HepG2 (cell line): ENCODE results near the gene CSMD2. TPM values are rescaled to one million over a fixed set of nuclear protein-coding genes. Genes with fewer than 3 reads are reported as not detected.

Source experiments
- ATAC-seq: fragments of 200-7000 bp; cut with Tn5 transposase; 3 replicates; pipeline ENCODE4 v1.9.1; 2020; ENCODE audit warnings: mild to moderate bottlenecking, moderate library complexity
- BruUV-seq: library from RNA; stranded (reverse); fragments of 400-500 nt; replicated peaks from 2 replicates; lab custom pipeline; 2021; lab: Mats Ljungman, UMichigan
- CTCF ChIA-PET: fragments of 300-600 bp; formaldehyde crosslinking; extraction: SDS; loops from one replicate; lab custom pipeline; 2021; ENCODE audit warnings: low total read pairs, inconsistent platforms, low intra/inter-chr PET ratio; lab: Yijun Ruan, JAX
- POLR2A ChIA-PET: fragments of 350-600 bp; sonication (Branson Sonifier 250); formaldehyde crosslinking; loops from one replicate; lab custom pipeline; 2020; ENCODE audit warnings: antibody characterized with exemption, inconsistent platforms; lab: Yijun Ruan, JAX
- DNase-seq: peaks from one replicate; pipeline ENCODE4 v3.0.0-alpha.2; 2015; ENCODE audit warnings: low spot score
- FAIRE-seq: peaks from 3 replicates; lab custom pipeline; 2011; peaks lifted over from hg19 to GRCh38; lab: Jason Lieb, UNC
- H2AFZ ChIP-seq: one replicate; pipeline ENCODE4 v1.6.1; 2011; ENCODE audit warnings: low read length, inconsistent platforms
- H3K27ac ChIP-seq: fragments of 300-600 bp; 3 replicates; pipeline ENCODE4 v1.8.0; 2011; ENCODE audit warnings: mixed run types, mild to moderate bottlenecking, mixed read lengths, low read length, inconsistent platforms; ENCODE audit not compliant: insufficient read depth; ENCODE audit errors: extremely low read length
- H3K27me3 ChIP-seq, 2 experiments: fragments of 200-600 bp in 1 of 2; 2 replicates in 1 of 2; 3 replicates in 1 of 2; pipeline versions ENCODE4 v1.6.0 to v1.8.0; 2011; ENCODE audit warnings: low read length in 2 of 2, mild to moderate bottlenecking in 2 of 2, moderate library complexity in 2 of 2, inconsistent platforms in 1 of 2; ENCODE audit not compliant: insufficient read depth in 2 of 2, control insufficient read depth in 1 of 2
- H3K36me3 ChIP-seq, 2 experiments: fragments of 200-600 bp in 1 of 2; replicated peaks in 1 of 2; 2 replicates in 1 of 2; 3 replicates in 1 of 2; pipeline versions ENCODE4 v1.5.1 to v1.8.0; 2011; ENCODE audit warnings: low read length in 2 of 2, inconsistent platforms in 1 of 2; ENCODE audit not compliant: insufficient read depth in 2 of 2, control insufficient read depth in 1 of 2
- H3K4me1 ChIP-seq: 2 replicates; pipeline ENCODE4 v1.5.1; 2012; ENCODE audit warnings: low read length, inconsistent platforms; ENCODE audit not compliant: insufficient read depth
- H3K4me2 ChIP-seq: 2 replicates; pipeline ENCODE4 v1.6.0; 2011; ENCODE audit warnings: low read depth, low read length, inconsistent platforms
- H3K4me3 ChIP-seq, 3 experiments: fragments of 200-600 bp in 1 of 3; sonication (generic), shearing (Covaris generic) in 1 of 3; replicated peaks in 1 of 3; 2 replicates each; pipeline ENCODE4 v1.5.1; 2011 to 2016; ENCODE audit warnings: low read length in 3 of 3, inconsistent platforms in 2 of 3, low read depth in 2 of 3, mild to moderate bottlenecking in 2 of 3, control low read depth in 1 of 3, mixed read lengths in 1 of 3; ENCODE audit not compliant: insufficient read depth in 1 of 3
- H3K79me2 ChIP-seq: one replicate; pipeline ENCODE4 v1.6.1; 2011; ENCODE audit warnings: low read length, inconsistent platforms; ENCODE audit not compliant: insufficient read depth
- H3K9ac ChIP-seq: 2 replicates; pipeline ENCODE4 v1.6.0; 2011; ENCODE audit warnings: mild to moderate bottlenecking, low read depth, low read length, inconsistent platforms; ENCODE audit not compliant: insufficient read depth
- H3K9me3 ChIP-seq: 2 replicates; pipeline ENCODE4 v1.5.1; 2012; ENCODE audit warnings: mild to moderate bottlenecking, low read length
- H4K20me1 ChIP-seq: 2 replicates; pipeline ENCODE4 v1.6.0; 2011; ENCODE audit warnings: inconsistent platforms, mild to moderate bottlenecking, low read length, moderate library complexity; ENCODE audit not compliant: insufficient read depth
- JARID2 ChIP-seq: sonication (generic); formaldehyde crosslinking; IDR thresholded peaks from 2 replicates; pipeline ENCODE4 v1.8.1; 2023; ENCODE audit warnings: missing genetic modification reagents, inconsistent platforms; ENCODE audit not compliant: insufficient replicate concordance
- NFE2 ChIP-seq: sonication (generic); formaldehyde crosslinking; IDR thresholded peaks from 2 replicates; pipeline ENCODE4 v1.4.0; 2020; ENCODE audit warnings: missing genetic modification reagents
- NFKBIZ ChIP-seq: IDR thresholded peaks from 2 replicates; pipeline ENCODE4 v1.6.1; 2018; ENCODE audit warnings: missing genetic modification reagents, missing compliant biosample characterization
- PCBP2 ChIP-seq: fragments of 200-400 bp; formaldehyde crosslinking; optimal IDR thresholded peaks from 2 replicates; pipeline ENCODE3; 2018; ENCODE audit warnings: low read length, low read depth; ENCODE audit not compliant: poor library complexity, severe bottlenecking
- SOX6 ChIP-seq, 2 experiments: fragments of 450-650 bp in 1 of 2; sonication (generic) in 1 of 2; formaldehyde crosslinking in 1 of 2; IDR thresholded peaks; 2 replicates each; pipeline versions ENCODE4 v1.4.0 to v1.6.1; 2017 to 2020; ENCODE audit warnings: antibody characterized with exemption in 1 of 2, mild to moderate bottlenecking in 1 of 2, missing genetic modification reagents in 1 of 2
- ZFYVE20 ChIP-seq: sonication (generic); formaldehyde crosslinking; IDR thresholded peaks from 2 replicates; pipeline ENCODE4 v1.8.0; 2023; ENCODE audit warnings: low read depth, mild to moderate bottlenecking, moderate library complexity, missing genetic modification reagents, borderline replicate concordance
- ZNF350 ChIP-seq: sonication (generic); formaldehyde crosslinking; IDR thresholded peaks from 2 replicates; pipeline ENCODE4 v1.4.0; 2020; ENCODE audit warnings: mild to moderate bottlenecking, low read depth, missing genetic modification reagents, borderline replicate concordance
- ZNF768 ChIP-seq: sonication (generic); formaldehyde crosslinking; IDR thresholded peaks from 2 replicates; pipeline ENCODE4 v1.4.0; 2020; ENCODE audit warnings: missing genetic modification reagents
- WGBS: methylation state at CpG from one replicate; pipeline ENCODE4 v1.1.6; 2017; ENCODE audit warnings: low lambda C conversion rate; 5-methylcytosine and 5-hydroxymethylcytosine counted together
- in situ Hi-C: cut with HindIII; loops from 2 replicates; pipeline ENCODE4 v1.10.0; 2017; ENCODE audit warnings: low pct_unique_long_range_greater_than_20kb; ENCODE audit not compliant: extremely low pct_ligation_motif_present
- intact Hi-C: fragments of 100-400 bp; cut with micrococcal nuclease; formaldehyde crosslinking; loops from one replicate; pipeline ENCODE4 v1.10.0; 2022; ENCODE audit not compliant: unreplicated experiment
- polyA plus RNA-seq, 8 experiments: library from polyadenylated mRNA; depleted of rRNA in 3 of 8; stranded (reverse) in 7 of 8; unstranded in 1 of 8; fragments of >200 nt; fragmentation: Illumina TruSeq in 4 of 8; extraction: Trizol in 4 of 8; gene quantifications; 2 replicates each; pipeline versions ENCODE4 v1.2.1 to v1.2.3, GENCODE V29; 2011 to 2016; ENCODE audit warnings: low read depth in 4 of 8, missing spikeins in 1 of 8, mixed read lengths in 1 of 8; ENCODE audit not compliant: insufficient read depth in 1 of 8
- total RNA-seq, 5 experiments: library from RNA; depleted of rRNA; stranded (reverse); fragments of >200 nt; fragmentation: Illumina TruSeq; extraction: Trizol; gene quantifications; 2 replicates each; pipeline ENCODE4 v1.2.3, GENCODE V29; 2016; ENCODE audit warnings: low read depth in 1 of 5
- TF ChIP-seq, protein P1 (sequence below): sonication (generic); formaldehyde crosslinking; IDR thresholded peaks from 2 replicates; pipeline ENCODE4 v1.8.1; 2023; ENCODE audit warnings: mild to moderate bottlenecking, missing genetic modification reagents
- TF ChIP-seq, protein P2 (sequence below): IDR thresholded peaks from 2 replicates; pipeline ENCODE4 v1.6.1; 2016; ENCODE audit warnings: control low read depth

CSMD2 gene
- total and polyA plus RNA-seq, 2 of the 13 experiments (the other 11 are each of a cell fraction or from before 2014, with no cell fraction given), result not detected

- H3K36me3 ChIP-seq, result no peaks in the 10 kb centered on the region
- H3K4me3 ChIP-seq, result no peak overlapping the region
- H4K20me1 ChIP-seq, result no peaks in the 10 kb centered on the region
- H3K4me2 ChIP-seq, result no peak overlapping the region
- FAIRE-seq, result no peak
- in situ Hi-C loops (no loop called here), intact Hi-C loops (no loop called here)
- H3K9ac ChIP-seq, result no peak overlapping the region
- CTCF ChIA-PET, result no interaction called here
- no peak overlapping the region for H3K27ac ChIP-seq
- BruUV-seq, result no TSS peak
- TF ChIP-seq SOX6 (IDR thresholded peaks at IDR 0.05) (no peak), SOX6 (CRISPR knock-in tag; IDR thresholded peaks at IDR 0.05) (no peak), PCBP2 (no peak), ZFYVE20 (CRISPR knock-in tag) (no peak), ZNF768 (CRISPR knock-in tag) (no peak), JARID2 (no peak), NFE2 (CRISPR knock-in tag) (no peak), NFKBIZ (CRISPR knock-in tag) (no peak), ZNF350 (no peak)
- TF ChIP-seq, protein P1, sequence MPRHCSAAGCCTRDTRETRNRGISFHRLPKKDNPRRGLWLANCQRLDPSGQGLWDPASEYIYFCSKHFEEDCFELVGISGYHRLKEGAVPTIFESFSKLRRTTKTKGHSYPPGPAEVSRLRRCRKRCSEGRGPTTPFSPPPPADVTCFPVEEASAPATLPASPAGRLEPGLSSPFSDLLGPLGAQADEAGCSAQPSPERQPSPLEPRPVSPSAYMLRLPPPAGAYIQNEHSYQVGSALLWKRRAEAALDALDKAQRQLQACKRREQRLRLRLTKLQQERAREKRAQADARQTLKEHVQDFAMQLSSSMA (CRISPR knock-in tag), result no peak
- TF ChIP-seq, protein P2, sequence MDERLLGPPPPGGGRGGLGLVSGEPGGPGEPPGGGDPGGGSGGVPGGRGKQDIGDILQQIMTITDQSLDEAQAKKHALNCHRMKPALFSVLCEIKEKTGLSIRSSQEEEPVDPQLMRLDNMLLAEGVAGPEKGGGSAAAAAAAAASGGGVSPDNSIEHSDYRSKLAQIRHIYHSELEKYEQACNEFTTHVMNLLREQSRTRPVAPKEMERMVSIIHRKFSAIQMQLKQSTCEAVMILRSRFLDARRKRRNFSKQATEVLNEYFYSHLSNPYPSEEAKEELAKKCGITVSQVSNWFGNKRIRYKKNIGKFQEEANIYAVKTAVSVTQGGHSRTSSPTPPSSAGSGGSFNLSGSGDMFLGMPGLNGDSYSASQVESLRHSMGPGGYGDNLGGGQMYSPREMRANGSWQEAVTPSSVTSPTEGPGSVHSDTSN, result no peak
- H2AFZ ChIP-seq, result no peak overlapping the region
- POLR2A ChIA-PET, result no interaction called here
- H3K9me3 ChIP-seq, result no peaks in the 10 kb centered on the region
- ATAC-seq, result no peak
- no peaks in the 10 kb centered on the region for H3K79me2 ChIP-seq
- no peaks in the 10 kb centered on the region for H3K4me1 ChIP-seq
- DNase-seq, result no peak
- WGBS, result 33% methylated on average over 11 of the region's 11 CpGs
- H3K27me3 ChIP-seq, result no peaks in the 10 kb centered on the region; a peak in 1 of 5 replicates
These were observed 136.5 kb downstream of the CSMD2 start for GRCh38 chr1:34028381-34029055.
